Loucy (cell line): ENCODE results near the gene MTREX.

Experiments
- EZH2phosphoT487 ChIP-seq: fragments of 200-600 bp; IDR thresholded peaks from 2 replicates; pipeline ENCODE4 v1.6.1; 2018; ENCODE audit warnings: antibody characterized with exemption, mild to moderate bottlenecking, moderate library complexity, borderline replicate concordance
- TF ChIP-seq, protein P1 (sequence below): fragments of 200-600 bp; sonication (generic); conservative IDR thresholded peaks from 2 replicates; pipeline ENCODE4 v1.5.1; 2014; ENCODE audit warnings: mild to moderate bottlenecking, antibody characterized with exemption, low read length

DNA sequence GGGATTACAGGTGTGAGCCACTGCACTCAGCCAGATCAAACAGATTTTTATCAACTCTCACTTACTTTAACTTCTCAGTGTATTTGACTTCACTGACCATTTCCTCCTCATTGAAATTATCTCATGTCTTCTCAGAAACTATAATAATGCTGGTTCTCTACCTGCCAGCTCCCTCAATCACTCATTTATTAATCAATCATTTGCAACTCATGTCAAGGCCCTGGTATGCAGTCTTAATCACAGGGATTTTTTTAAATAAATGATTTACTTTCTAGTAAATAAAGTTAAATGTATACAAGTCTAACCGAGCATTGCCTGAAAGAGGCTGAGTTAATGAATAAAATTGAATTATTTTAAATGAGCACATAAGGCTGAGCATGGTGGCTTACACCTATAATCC lies 163.7 kb downstream of the MTREX start:
- TF ChIP-seq, protein P1, sequence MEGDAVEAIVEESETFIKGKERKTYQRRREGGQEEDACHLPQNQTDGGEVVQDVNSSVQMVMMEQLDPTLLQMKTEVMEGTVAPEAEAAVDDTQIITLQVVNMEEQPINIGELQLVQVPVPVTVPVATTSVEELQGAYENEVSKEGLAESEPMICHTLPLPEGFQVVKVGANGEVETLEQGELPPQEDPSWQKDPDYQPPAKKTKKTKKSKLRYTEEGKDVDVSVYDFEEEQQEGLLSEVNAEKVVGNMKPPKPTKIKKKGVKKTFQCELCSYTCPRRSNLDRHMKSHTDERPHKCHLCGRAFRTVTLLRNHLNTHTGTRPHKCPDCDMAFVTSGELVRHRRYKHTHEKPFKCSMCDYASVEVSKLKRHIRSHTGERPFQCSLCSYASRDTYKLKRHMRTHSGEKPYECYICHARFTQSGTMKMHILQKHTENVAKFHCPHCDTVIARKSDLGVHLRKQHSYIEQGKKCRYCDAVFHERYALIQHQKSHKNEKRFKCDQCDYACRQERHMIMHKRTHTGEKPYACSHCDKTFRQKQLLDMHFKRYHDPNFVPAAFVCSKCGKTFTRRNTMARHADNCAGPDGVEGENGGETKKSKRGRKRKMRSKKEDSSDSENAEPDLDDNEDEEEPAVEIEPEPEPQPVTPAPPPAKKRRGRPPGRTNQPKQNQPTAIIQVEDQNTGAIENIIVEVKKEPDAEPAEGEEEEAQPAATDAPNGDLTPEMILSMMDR = no peak
- no peak for TF ChIP-seq EZH2phosphoT487
